GM18858 (cell line): Measurements from ENCODE around the gene APBB1.

Experiments
- ATAC-seq: cut with Tn5 transposase; IDR thresholded peaks from one replicate; pipeline ENCODE4 v1.9.1; 2021; ENCODE audit not compliant: unreplicated experiment

The APBB1 gene

DNA sequence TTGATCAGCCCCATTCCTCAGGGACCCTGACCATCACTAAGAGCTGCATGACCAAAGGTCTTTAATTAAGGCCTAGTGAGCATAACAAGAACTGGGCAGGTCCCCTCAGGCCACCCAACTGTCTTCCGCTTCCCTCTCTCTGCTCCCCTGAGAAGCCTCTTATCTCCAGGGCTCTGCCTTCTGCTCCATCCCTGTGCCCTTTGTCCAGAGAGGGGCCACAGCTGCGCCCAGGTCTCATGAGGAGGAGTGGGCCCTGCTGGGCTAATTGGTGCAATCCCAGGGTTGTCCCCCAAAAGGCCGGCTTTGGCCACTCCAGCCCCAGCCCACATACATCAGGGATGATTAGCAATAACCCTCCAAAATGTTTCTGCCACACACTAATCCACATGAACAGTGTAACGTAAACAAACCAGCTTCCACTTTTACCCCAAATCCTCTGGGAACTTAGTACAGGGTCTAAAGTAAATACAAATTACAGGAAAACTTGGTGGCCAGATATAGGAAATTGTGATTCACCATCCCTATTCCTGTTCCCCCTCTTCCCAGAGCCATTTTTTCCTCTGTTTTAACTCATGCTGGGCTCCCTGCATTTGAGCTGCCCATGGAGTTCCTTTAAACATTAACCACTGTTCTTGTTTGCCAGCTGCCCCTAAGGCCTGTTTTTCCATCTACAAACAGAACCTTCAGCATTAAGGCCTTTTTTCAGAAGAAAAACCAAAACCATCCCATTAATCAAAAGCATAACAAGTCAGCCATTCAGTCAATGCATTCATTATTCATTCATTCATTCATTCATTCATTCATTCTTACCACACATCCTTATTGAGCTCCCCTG, 64.0 kb downstream of the APBB1 start:
- ATAC-seq, result no peak

DNA sequence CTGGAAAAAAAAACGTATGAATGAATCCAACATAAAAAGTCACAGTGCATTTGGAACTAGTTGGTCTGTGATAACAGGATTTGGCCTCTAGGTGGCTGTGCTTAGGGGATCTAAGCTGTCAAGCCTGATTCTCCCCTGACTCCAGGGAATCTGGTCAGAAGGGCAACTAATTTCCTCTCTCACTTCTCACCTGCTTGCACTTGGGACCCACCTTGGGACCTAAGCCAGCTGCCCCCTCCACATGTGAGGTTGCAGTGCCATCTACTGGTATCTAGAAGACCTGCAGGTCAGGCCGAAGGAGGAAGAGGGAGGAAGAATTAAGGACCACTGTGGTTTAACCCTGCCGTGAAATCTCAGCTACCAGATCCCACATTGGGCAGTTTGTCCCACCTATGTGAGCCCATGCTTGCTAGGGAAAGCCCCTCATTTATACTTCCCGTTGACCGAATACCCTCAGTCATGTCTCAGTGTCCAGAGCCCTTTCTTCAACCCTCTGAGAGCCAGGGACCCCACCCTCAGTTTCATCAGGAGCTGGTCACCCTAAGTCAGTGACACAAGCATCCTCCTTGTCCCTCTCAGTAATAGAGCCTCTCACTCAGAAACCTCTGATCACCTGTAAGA, 65.4 kb downstream of the APBB1 start:
- ATAC-seq, result peak; percentile 77

DNA sequence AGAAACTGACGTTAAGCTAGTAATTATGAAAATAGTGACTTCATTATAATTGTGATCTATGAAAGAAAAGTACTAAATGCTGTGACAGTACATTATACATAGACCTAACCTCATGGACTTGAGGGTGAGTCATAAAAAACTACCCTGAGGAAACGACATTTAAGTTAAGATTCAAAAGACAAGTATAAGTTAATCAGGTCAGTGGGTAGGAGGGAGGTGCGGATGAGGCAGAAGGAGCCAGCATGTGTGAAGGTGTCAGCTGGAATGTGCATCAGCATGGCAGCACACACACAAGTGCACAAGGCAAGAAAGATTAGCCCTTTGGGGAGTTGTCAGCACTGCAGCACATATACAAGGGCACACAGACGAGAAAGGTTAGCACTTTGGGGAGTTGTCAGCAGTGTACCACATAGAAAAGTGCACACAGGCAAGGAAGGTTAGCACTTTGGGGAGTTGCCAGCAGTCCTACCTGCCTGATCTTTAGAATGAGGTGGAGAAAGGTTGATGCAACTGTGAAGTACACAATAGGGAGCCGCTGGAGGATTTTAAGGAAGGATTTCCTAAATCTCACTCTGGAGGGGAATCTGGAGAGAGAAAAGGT, 67.0 kb downstream of the APBB1 start:
- no peak for ATAC-seq

DNA sequence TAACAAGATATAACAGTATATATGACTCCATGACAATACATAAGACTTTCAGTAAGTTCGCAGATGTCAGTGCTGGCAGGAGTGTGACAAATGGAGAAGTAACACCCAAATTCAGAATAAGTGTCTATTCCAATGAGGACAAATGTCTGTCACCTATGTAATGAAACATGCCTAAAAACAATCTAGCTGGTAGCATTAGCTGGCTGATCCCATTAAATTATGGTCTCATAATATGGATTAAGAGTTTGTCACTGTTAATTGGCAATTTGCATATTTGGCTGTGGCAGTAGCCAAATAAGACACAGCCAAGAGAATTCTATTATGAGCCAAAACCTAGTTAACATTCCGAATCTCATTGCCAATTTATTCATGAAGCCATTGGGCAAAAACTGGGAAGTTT, 68.4 kb downstream of the APBB1 start:
- ATAC-seq, result no peak

DNA sequence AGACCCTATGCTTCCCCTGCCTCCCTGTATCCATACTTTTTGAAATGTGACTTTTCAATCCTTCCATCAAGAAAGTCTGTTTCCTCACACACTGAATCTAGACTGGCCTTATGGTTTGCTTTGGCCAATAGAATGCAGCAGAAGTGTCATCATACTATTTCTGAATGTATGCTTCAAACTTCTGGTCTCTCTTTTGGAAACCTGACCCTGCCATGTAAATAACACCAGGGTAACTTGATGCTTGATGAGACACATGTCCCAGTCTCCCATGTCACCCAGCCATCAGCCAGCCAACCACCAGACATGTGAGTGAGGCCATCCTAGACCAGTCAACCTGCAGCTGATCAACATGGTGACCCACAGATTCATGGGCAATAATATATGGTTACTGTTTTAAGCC, 68.9 kb downstream of the APBB1 start:
- ATAC-seq, result no peak

DNA sequence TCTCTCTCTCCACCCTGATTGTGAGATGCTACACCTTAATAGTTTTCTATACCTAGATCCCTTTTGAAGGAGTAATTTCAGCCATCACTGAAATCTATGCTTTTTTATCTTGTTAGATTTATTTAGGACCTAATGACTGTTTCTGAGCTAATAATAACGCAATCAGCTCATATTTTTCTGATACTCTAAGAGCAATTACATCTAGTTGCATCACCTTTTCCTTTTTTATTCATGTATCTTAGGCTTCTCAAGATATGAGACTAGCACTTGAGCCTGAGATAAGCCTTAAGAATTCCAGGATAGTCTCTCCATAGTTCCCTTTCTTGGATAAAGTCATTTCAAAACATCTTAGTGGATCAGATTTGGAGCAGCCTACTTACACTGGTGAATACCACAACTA, 73.5 kb downstream of the APBB1 start:
- no peak for ATAC-seq
